Measurements from ENCODE around the gene TAF6. TPM values are rescaled to one million over a fixed set of nuclear protein-coding genes. Genes with fewer than 3 reads are reported as not detected.

The TAF6 gene
- total RNA-seq, 1 experiment from 2014 or later: 87.1 TPM

- Histone ChIP-seq H3K4ac (ENCODE audit: low read depth, low read length) (no peak overlapping the region), H2AFZ (ENCODE audit: low read length) (no peak overlapping the region), H3K9ac (ENCODE audit: extremely low read depth, insufficient read length, low read length) (peak overlapping the region; percentile 23), H4K20me1 (ENCODE audit: control insufficient read depth, insufficient read depth, insufficient read length) (no peaks in the 10 kb centered on the region), H3K23me2 (ENCODE audit: insufficient read length, low read depth, low read length, poor library complexity, severe bottlenecking) (peaks cover 11% of the 10 kb centered on the region), H4K91ac (ENCODE audit: insufficient read length, low read depth, low read length) (no peak overlapping the region), H3K27me3 (ENCODE audit: insufficient read depth, low read length) (no peaks in the 10 kb centered on the region; the same call in 1 of the 2 replicates), H3K4me2 (ENCODE audit: insufficient read depth, insufficient read length, low read length) (peak overlapping the region; percentile 65), H4K8ac (replicated peaks; ENCODE audit: insufficient read length, low read depth, low read length) (no peak overlapping the region), H2BK5ac (ENCODE audit: insufficient read length, low read length) (no peak overlapping the region), H3K79me2 (ENCODE audit: insufficient read depth, low read length) (no peaks in the 10 kb centered on the region), H4K5ac (ENCODE audit: insufficient read length, low read depth, low read length) (no peak overlapping the region), H2BK12ac (ENCODE audit: insufficient read length, low read depth, low read length) (no peak overlapping the region), H2BK20ac (ENCODE audit: low read depth, low read length, poor library complexity, severe bottlenecking) (no peak overlapping the region), H2AK5ac (ENCODE audit: insufficient read length, low read length) (no peak overlapping the region), H3K4me1 (ENCODE audit: insufficient read depth, low read length) (peaks cover 10% of the 10 kb centered on the region), H2BK120ac (ENCODE audit: low read depth, low read length, poor library complexity, severe bottlenecking) (no peak overlapping the region), H3K14ac (ENCODE audit: insufficient read depth, low read length) (0 out of 2 replicates have a peak overlapping the region, but pooled peaks have one; percentile 16), H3T11ph (ENCODE audit: low read length) (no peak overlapping the region), H3K56ac (ENCODE audit: insufficient read length, low read depth, low read length) (no peak overlapping the region), H3K9me3 (ENCODE audit: control insufficient read depth, low read depth, low read length) (no peaks in the 10 kb centered on the region), H3K23ac (ENCODE audit: insufficient read length, low read depth, low read length) (no peak overlapping the region), H2BK15ac (ENCODE audit: low read depth, low read length) (no peak overlapping the region), H3K79me1 (ENCODE audit: insufficient read depth, low read depth, low read length, poor library complexity, severe bottlenecking) (no peaks in the 10 kb centered on the region), H3K27ac (ENCODE audit: insufficient read length, low read depth, low read length) (no peak overlapping the region), H3K18ac (ENCODE audit: insufficient read length, low read depth, low read length) (no peak overlapping the region)
- H3K27me3 Mint-ChIP-seq (ENCODE audit: low read depth): peaks cover 32% of the 10 kb centered on the region
- no peaks in the 10 kb centered on the region; a peak in 1 of 5 replicates for H3K9me3 Mint-ChIP-seq
- no CpG with 5 or more reads among the region's 11 CpGs for WGBS (ENCODE audit: extremely low coverage, insufficient read length, low lambda C conversion rate)
- peak overlapping the region; percentile 74 to 82 for H3K4me3 Mint-ChIP-seq
- TF ChIP-seq CTCF (conservative IDR thresholded peaks at IDR 0.05): no peak
- peak; percentile 40 for DNase-seq
- peak overlapping the region in 2 of 3 experiments; percentile 24 to 86; a peak in 2 of 7 replicates for H3K27ac Mint-ChIP-seq
- H3K36me3 Mint-ChIP-seq (ENCODE audit: insufficient read depth in 1 of 3, low read depth in 3 of 3): peaks cover 3 to 11% (median 4%) of the 10 kb centered on the region in 3 experiments; a peak in 3 of 7 replicates
- peaks cover 46 to 57% of the 10 kb centered on the region in 2 experiments for H3K4me1 Mint-ChIP-seq
Measured at GRCh38 chr7:100167912-100168323, 48.8 kb upstream of the TAF6 start.
